AG09309 (cell line): ENCODE results near the gene ZSCAN5B.

Experiments used
- DNase-seq: peaks from one replicate; pipeline ENCODE4 v3.0.0-alpha.2; 2010; ENCODE audit warnings: low read depth
- H3K4me3 ChIP-seq: 2 replicates; pipeline ENCODE4 v1.5.1; 2011; ENCODE audit warnings: mild to moderate bottlenecking, low read depth, low read length, moderate library complexity; ENCODE audit not compliant: control insufficient read depth
- CTCF ChIP-seq: IDR thresholded peaks from 2 replicates; pipeline ENCODE4 v1.5.1; 2011; ENCODE audit warnings: mild to moderate bottlenecking, low read depth, low read length, inconsistent platforms; ENCODE audit not compliant: insufficient read depth, control insufficient read depth; ENCODE audit errors: missing control alignments

Gene ZSCAN5B

GRCh38 chr19:56159622-56160271 is 37.8 kb downstream of the ZSCAN5B start:
- H3K4me3 ChIP-seq: no peak overlapping the region
- DNase-seq: no peak
- TF ChIP-seq CTCF: no peak

- DNase-seq: no peak
- no peak overlapping the region for H3K4me3 ChIP-seq
- no peak for TF ChIP-seq CTCF
These were observed 38.5 kb downstream of the ZSCAN5B start for GRCh38 chr19:56159009-56159559.

GRCh38 chr19:56158170-56158757 is 39.3 kb downstream of the ZSCAN5B start:
- no peak for DNase-seq
- H3K4me3 ChIP-seq: no peak overlapping the region
- no peak for TF ChIP-seq CTCF

DNA sequence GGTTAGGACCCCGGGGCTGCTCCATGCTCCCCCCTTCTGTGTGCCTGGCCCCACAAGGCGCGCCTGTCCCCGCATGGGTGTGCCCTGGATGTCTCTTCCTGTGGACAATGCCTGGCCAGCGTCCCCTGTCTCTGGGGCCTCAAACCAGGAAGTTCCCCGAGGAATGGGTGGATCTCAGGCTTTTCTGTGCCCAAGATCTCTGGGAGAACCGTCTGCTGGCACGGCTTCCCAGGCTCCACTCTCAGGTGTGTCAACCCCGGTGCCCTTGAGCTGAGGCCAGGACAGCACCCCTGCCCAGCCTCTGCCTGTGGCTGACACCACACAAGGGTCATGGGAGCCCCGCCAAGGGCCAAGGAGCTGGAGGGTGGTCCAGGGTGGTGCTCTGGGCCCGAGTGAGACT is 40.8 kb downstream of the ZSCAN5B start:
- H3K4me3 ChIP-seq: no peak overlapping the region
- no peak for TF ChIP-seq CTCF
- DNase-seq: no peak

DNA sequence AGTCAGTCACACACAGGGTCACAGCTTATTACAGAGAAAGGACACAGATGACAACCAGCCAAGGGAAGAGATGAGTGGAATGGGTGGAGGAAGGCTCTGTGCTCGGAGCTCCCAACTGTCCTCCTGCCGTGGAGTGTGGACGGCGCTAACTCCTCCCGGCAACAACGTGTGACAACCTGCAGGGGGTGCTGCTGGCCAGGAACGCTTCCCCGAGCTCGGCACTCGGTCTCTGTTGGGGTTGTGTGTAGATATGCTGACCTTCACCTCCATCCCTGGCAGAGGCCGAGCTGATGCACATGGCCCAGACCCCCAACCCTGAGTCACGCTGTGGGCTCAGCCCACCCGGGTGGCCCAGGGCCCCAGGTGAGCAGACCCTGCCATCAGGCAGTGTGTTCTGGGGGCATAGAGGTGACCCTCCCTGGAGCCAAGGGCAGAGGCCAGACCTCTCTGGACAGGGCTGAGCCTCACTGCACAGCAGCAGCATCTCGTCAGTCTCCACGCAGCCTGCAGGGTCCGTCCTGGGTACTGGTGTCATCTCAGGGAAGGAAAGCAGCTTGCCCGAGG is 42.4 kb downstream of the ZSCAN5B start:
- peak; percentile 39 for TF ChIP-seq CTCF
- no peak for DNase-seq
- no peak overlapping the region for H3K4me3 ChIP-seq

DNA sequence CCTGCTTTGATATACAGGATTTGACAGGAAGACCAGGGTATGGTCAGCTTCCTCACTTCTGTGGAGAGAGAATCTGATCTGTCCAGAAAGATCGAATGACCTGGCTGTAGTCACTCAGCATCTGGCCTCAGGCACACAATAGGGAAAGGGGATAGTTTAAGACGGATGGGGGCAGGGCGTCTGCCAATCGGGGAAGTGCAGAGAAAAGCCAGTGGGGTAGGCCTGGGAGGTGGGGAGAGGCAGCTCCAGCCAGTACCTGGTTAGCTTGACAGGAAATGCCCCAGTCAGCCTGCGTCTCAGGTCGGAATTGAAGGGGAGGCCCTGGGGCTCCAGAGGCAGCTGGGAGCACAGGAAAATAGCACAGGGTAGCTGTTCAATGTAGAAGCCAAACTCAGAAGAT is 44.1 kb downstream of the ZSCAN5B start:
- no peak for DNase-seq
- no peak for TF ChIP-seq CTCF
- H3K4me3 ChIP-seq: no peak overlapping the region
